ENCODE data around the gene UGDH.

DNA sequence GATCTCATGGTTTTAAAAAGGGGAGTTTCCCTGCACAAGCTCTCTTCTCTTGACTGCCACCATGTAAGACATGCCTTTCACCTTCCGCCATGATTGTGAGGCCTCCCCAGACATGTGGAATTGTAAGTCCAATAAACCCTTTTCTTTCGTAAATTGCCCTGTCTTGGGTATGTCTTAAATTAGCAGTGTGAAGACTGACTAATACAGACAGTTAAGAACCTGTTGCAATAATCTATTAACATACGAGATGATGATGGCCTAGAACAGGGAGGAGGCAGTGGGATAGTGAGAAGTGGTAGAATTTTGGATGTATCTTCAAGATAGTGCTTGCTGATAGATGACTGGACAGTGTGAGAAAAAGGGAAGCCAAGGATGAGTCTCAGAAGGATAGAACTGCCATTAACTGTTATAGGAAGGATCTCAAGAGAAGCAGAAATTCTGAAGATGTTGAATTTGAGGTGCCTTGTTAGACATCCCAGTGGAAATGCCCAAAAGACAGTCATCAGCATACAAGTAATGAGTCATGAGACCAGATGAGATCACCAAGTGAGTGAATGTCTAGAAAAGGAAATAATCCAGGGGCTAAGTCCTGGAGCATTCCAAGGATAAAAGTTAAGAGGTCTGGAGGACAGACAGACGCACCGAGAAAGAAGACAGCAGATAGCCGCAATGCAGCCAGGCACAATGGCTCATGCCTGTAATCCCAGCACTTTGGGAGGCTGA, 38.8 kb upstream of the UGDH start:
- TF ChIP-seq, protein P1, sequence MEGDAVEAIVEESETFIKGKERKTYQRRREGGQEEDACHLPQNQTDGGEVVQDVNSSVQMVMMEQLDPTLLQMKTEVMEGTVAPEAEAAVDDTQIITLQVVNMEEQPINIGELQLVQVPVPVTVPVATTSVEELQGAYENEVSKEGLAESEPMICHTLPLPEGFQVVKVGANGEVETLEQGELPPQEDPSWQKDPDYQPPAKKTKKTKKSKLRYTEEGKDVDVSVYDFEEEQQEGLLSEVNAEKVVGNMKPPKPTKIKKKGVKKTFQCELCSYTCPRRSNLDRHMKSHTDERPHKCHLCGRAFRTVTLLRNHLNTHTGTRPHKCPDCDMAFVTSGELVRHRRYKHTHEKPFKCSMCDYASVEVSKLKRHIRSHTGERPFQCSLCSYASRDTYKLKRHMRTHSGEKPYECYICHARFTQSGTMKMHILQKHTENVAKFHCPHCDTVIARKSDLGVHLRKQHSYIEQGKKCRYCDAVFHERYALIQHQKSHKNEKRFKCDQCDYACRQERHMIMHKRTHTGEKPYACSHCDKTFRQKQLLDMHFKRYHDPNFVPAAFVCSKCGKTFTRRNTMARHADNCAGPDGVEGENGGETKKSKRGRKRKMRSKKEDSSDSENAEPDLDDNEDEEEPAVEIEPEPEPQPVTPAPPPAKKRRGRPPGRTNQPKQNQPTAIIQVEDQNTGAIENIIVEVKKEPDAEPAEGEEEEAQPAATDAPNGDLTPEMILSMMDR (conservative IDR thresholded peaks at IDR 0.05; ENCODE audit: low read depth, low read length): no peak
- TF ChIP-seq EZH2 (IDR thresholded peaks at IDR 0.05; ENCODE audit: low read length, unreplicated experiment) (no peak), EZH2phosphoT487 (IDR thresholded peaks at IDR 0.05; ENCODE audit: borderline replicate concordance, low read length) (no peak)

Measured in PC-3 (cell line).